ENCODE measurements around the gene PDE2A.

The PDE2A gene

DNA sequence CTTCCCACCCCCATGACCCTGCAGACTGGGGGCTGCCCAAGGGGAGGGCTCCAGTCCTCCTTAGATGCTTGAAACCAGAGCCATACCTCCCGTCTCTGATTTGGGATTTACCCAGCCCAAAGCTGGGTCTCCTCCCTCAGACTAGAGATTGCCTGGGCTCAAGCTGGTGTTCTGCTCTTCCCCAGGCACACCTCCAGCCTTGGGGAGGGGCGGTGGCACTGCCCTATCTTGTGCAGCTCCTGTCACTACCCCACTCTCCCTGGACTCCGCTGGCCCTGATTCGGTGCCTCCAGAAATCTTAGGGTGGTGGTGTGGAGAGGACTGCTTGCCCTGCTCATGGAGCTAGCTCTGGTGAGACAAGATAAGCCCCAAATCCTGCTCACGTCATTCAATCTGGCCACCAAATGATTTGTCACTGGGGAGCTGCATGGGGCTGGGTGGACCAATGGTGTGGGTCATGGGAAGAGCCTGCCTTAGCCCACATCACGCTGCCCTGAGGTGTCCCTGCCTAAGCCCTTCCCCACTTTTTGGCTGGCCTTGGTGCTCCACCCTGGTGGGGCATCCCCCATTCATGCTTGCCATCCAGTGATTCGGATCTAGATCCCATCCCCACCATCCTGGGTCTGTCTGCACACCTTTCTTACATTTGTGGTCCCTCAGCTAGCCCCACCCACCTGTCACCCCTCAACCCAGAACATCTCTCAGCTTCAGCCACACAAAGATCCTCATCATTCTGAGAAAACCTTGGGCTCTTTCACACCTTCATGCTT is 87.7 kb downstream of the PDE2A start:
- no peak for FAIRE-seq

DNA sequence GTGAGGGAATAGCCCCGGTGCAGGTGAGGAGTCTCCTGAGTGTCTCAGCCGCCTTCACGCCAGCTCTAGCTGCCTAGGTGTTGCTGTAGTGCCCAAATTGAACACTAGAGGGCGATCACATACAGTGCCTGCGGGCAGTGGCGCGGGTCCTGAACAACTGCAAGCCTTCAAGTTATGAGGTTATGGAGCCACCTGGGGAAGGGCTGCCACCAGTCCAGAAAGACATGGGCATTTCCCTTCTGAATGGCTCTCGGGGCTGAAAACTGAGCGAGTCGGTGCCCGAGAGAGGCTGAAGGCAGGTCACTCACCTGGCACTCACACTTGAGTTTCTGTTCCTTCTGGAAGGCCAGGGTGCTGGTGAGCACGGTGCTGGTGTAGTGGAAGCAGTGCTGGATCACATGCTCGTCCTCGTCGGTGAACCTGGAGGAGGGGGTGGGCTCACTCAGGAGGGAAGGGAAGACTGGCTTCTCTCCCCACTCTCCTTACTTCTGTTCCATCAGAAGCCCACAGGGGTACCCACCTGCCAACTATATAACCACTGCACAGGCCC is 88.4 kb downstream of the PDE2A start:
- FAIRE-seq = no peak

DNA sequence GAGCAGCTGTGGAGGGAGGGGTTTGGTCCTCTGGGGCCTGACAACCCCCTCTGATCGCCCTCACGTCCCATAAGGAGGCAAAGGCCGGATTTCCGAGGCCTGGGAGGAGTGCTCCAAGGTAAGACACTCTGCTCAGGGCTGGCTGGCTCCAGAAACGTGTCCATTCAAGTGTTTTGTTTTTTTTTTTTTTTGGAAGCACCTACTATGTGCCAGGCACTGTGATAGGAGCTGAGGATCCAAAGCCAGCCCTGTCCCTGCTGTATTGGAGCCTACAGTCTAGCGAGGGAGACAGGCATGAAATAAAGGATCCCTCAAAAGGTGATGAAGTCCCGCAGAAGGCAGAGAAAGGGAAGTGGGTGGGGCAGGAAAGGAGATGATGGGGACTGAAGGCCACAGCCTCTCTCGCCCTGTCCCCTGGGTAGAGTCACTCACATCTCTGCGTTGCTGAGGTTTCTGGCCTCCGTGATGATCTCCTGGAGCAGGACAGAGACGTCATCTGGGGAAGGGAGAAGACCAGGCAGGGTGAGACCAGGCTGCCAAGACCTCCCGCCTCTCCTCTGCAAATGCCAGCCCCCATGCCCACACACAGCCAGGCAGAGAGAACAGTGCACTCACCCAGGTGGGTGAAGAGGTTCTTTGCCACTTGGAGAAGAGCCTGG is 89.2 kb downstream of the PDE2A start:
- no peak for FAIRE-seq

DNA sequence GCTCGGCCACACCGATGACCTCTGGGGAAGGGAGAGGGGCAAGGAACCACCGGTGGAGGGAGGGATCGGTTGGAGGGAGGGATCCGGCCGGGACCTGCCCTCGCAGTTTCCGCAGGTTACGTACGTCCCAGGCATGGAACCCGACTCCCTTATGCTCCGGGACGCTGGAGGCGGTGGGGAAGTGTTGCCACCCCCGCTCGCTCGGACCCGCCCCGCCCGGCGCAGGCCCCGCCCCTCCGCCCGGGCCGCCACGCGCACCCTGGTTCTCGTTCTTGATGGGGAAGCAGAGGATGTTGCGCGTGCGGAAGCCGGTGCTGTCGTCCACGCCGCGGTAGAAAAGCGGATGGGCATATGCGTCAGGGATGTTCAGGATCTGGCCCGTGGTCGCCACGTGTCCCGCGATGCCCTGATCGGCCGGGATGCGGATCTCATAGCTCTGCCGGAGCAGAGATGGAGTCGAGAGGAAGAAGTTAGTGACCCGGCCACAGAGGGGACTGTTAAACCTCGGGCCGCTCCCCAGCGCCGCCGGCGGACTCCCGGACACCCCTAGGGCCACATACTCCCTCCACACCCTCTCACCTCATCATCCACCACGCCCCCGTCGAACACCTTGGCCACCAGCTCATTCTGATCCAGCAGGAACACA is 89.8 kb downstream of the PDE2A start:
- no peak for FAIRE-seq

DNA sequence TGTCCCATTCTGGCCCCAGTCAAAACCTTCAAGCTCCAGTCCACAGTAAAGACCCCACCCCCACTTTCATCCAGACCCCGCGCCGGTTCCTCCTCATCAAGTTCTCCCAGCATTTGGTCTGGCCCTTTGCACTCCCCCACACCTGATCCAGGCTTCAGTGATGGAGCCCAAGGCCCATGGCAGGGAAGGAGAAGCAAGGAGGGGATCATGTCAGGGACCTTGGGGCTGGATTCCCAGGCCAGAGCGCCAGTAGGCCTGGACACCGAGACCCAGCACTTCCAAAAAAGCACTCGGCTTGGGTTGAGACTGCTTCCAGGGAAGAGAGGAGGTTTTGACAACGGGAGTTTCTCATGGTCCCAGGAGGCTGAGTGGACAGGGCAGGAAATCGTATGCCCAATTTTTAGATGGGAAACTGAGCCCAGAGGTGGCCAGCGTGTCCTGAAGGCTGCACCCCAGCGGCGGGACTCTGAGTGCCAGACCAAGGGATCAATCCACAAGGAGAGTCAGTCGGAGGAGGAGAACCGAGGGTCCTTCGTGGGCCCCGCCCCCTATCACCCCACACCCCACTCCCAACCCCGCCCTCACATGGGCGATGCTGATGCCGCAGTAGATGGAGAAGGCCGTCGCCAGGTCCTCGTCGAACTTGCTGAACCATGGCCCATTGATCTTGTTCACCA is 90.5 kb downstream of the PDE2A start:
- FAIRE-seq = no peak

DNA sequence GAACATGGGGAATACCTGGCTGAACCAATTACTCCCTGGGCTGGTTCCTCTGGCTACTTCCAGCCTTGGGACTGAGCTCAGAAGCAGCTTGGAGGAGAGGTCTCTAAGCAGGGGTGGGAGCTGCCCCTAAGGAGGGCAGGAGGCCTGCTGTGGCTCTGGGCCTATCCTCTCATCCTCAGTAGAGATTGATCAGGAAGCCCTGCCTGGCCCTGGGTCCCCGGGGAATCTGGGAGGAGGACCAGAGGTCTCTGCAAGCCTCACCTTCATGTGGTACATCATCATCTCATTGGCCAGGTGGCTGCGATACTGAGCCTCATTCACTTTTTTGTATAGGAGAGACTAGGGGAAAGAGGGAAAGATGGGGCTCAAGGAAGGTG is 91.1 kb downstream of the PDE2A start:
- FAIRE-seq = no peak

DNA sequence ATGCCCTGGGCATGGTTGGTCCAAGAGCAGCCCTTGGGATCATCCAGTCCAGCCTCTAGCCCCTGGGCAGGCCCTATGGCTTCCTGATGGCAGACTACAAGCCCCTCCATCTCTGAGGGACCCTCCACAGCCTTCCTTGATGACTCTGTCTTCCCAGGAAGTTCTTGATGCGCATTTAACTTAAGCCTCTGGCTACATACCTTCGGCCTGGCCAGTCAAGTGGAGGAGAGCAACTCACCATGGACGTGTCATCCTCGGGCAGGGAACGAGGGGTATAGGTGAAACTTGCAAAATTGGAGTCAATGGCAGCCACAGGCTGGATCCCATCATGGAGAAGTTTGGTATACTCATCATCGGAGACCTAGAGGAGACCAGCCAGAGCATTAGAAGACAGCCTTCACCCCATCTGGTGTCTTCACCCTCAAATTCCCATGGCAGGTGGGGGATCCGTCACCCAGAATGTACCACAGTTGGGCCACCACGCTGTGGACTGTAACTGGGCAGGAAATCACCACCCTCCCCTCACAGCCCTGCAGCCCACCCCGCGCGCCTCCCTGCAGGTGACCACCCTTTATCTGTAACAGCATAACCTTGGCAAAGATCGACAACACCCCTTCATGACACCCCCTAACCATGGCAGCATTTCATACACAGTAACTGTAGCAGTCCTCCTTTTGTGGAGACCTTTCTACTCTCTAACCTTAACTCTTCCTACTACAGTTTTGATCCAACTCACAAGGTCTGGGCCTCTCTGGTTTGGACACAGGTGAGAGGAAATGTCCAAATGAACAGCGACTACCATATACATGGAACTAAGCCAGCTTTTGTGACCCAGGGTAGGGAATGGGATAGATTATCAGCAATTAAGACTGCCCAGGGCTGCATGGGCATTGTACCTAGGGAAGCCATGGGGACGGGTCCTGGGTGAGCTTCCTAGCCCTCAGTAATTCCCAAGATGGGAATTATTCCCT is 91.7 kb downstream of the PDE2A start:
- FAIRE-seq = no peak

DNA sequence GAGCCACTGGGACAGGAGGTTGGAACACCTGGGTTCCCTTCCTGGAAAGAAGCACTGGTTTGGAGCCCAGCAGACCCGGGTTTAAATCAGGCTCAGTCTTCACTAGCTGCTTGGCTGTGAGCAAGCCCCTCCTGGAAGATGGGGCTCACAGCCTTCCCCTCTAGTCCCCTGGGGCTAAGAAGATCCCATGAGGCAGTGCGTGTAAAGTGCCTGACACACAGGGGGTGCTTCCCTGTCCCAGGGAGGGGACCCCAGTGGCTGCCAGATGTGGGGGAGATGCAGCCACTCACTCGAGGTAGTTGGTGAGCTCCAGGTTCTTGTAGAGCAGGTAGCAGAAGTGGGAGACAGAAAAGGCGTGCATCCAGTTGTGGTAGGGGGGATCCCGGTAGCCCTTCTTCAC is 93.2 kb downstream of the PDE2A start:
- FAIRE-seq = no peak

DNA sequence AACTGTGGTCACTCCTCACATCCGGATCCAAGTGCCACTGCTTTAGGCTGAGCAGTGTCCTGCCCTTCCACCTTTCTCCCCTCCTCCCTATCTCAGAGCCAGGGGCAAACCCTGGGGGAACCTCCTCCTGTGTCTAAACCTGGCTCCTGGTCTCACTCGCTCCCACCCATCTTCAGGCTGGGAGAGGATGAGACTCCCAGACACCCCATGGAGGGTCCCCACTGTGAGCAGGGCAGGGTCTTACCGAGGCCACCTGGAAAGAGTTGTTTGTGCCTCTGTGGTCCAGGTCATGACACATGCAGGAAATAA is 93.6 kb downstream of the PDE2A start:
- no peak for FAIRE-seq

DNA sequence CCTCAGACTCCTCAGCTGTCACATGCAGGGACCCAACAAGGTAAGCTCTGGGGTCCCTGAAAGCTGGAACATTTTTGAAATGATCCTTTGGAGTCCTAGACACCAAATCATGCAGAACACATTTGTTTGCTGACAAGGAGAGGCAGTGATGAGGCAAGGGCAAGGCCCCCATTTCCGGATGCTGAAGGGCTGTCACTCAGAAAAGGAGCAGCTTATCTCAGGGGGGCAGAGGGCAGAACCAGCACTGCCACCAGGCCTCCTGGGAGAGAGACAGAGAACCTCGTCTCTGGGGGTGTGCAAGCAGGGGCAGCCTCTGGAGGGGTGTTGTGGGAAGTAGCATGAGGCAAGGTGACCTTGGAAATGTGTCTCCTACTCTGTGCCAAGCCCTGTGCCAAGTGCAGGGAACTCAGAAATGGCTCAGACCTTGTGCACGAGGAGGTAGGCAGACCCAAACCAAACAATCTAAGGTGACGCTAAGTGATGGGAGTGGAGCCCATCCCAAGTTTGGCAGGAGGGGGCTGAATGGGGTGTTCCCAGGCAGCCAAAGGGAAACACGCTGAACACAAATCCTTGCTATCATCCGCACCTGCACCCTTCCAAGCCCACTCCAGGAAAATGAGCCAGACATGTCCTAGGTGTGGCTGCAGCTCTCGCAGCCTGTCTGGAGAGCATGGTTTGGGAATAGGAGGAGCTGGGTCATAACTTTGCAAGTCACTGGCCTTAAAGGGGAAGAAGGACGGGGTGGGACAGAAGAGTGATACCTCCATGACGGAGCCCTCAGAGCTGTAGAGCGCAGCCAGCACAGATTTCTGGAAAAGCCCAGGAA is 94.2 kb downstream of the PDE2A start:
- FAIRE-seq = no peak

DNA sequence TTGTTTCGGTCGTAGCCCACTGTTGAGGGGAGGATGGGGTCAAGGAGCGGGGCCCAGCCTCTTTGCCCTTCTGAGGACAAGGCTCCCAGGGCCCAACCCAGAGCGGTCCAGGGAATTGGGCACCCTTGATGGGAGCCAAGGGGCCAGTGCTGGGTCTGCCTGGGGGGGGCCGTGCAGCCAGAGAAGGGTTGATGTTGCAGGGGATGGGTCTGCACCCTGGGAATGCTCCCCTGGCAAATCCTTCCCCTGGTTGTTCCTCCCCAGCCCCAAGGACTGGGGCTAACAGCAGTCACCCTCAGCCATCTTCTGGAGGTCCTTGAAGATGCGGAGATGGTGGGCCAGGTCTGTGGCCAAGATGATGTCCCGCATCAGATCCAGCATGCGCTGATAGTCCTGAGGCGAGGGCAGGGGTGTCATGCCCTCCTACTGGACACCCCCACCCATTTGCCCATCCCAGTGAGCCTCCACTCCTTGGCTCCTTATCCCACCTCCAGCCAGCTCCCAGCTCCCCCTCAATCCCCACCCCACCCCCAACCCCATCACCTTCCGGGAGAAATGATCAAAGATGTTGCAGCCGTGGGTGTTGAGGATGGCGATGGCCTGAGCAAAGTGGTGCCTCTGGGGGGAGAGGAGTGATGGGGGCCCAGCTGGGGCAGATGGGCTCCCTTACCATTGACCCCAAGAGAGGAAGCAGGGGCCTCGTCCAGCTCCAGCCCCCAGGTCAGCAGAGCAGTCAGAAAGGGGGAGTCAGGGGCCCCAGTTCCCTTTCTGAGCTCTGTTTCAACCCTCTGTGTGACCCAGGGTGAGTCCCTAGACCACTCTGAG is 95.0 kb downstream of the PDE2A start:
- FAIRE-seq = no peak

DNA sequence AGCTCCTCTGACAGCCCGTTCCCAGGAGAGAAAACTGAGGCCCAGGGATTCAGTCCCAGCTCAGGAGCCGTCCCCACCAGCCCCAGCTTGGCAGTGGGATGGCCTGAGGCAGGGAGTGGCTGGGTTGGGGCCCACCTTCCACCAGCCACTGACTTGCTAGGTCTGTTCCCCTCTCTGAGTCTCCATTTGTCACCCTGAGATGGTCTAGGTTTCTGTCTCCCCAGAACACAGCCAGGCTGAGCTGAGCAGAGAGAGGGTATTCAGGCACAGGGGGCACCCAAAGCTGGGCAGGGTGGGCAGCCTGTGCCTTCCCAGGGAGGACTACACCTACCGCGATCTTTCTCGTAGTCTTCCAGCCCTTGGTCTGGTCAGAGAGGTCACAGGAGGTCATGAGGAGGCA is 95.7 kb downstream of the PDE2A start:
- FAIRE-seq = no peak

DNA sequence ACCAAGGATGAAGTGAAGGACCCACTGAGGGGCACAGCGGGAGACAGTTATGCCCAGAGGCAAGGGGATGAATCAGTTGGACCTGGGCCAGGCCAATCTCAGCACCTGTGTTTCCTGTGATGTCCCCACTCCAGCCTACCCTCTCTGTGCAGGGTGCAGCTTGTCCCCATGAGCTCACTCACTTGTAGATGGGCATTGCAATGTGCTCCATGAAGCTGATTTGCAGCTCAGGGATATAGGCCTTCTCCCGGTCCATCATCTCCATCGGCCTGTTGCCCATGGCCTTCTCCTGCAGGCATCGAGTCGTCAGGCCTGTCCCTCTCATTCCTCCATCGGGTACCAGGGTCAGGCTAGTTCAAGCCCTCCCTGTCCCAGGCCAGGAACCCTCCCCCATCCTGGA is 96.2 kb downstream of the PDE2A start:
- FAIRE-seq = no peak

DNA sequence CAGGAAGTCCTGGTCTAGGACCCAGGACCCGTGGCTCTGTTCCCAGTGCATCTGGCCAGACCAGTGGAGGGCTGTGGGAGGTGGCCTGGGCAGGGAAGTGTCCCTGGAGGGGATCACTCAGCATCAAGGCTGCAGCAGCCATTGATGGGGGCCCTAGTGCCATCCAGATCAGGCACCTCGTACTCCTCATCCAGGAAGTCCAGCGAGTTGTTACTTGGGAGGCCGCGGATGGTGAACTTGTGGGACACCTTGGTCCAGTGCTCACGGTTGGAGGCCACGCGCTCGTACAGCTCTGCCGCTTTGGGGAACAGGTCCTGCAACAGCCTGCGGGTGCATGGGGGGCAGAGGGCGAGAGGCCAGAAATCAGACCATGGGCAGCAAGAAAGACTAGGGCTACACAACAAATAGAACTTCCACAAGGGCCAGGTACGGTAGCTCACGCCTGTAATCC is 96.9 kb downstream of the PDE2A start:
- FAIRE-seq = no peak

DNA sequence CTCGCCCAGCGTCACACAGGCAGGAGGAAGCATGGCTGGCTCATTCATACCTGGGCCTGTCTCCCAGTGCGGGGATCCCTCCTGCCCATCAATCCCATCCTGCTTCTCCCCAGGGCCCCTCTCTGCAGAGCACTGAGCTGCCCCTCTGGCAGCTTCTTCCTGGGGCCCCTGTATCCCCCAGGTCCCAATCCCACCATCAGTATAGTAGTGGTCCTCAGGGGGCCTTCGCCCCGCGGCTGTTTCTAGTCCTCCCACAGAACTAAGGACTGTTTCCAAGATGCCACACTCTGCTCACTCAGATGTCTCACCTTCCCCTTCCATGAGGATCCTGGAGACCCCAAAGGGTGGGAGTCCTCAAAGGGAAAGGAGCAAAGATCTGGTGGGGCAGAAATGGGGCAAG is 97.6 kb downstream of the PDE2A start:
- FAIRE-seq = no peak

DNA sequence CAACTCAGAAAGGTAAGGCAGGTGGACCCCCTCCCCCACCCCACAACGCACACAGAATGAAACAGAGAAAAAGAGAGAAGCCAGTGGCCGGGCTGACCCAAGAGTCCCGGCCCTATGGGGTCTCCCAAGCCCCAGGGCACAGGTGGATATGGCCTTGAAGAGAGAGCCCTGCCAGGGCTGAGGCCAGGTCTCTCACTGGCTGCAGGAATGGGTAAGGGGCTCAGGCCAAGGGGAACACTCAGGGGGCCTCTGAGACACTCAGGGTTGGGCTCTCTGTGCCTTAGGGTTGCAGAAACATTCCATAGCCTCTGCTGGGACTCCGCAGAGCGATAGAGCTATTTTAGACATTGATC is 98.0 kb downstream of the PDE2A start:
- no peak for FAIRE-seq

DNA sequence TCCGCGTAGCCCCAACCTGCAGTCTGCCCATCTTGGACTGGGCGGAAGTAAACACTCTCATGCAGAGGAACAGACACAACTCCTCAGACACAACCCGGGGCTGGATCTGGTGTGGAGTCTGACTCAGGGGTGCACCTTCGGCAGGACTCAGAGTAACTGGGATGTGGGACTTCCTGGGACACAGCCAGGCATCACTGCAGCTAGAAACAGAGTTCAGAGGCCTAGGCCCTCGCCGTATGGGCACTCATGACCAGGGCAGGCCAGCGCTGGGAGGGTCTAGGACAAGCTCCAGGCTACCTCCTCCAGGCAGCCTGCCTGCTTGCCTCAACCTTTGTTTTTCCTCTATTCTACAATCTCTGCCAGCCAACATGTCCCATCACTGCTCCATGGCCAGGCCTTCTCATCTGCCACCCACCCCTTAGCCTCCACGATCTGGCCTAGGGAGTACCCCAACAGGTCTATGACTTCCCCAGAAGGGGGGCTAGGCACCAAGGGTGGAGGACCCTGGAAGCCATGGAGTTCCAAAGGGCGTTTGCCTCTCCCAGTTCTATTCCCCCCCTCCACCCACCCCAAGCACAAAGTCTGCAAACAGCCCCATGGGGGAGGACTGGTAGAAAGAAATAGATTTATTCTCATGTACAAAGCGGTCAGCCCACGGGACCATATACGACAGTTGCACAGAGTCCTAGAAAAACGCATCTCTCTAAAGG is 98.5 kb downstream of the PDE2A start:
- no peak for FAIRE-seq

DNA sequence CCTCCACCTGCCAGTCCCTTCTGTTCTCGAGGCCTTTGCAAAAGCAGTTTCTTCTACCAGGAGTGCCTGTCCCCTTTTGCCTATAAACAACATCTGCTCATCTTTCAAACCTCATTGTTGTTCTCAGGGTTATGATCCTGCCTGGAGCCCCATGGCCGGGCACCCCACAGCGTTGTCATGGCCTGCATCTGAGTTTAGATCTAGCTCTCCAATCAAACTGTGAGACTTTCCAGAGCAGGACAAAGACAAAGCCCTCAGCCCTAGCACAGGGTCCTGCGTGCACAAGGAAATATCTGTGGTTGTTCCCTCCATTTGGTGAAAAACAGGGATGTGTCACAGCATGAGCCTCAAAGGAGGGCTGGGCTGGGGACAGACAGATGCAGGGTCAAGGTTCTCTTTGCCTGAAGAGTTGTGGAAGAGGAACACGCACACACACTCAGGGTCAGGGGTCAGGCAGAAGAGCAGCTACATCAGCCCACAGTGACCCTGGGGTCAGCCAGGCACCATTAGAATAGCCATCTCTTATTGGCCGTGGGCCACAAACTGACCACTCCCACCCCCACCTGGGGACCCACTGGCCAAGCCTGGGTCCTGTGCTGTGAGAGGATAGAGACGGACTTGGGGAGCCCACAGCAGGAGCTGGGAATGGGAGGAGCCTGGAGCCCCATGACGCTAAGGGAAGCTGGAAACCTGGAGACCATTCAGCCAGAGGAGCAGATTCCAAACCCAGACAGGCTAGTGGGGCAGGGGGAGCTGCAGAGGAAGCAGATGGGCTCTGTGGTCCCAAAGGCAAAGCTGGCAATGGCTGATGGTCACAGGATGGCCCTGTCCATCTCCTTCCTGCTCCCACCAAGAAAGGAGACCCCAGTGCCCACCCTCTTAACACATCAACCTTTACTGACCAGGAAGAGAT is 99.4 kb downstream of the PDE2A start:
- no peak for FAIRE-seq

All from A204.1 (cell line).